Naive B cell (primary cell): ENCODE results near the gene MBLAC1. TPM values are rescaled to one million over a fixed set of nuclear protein-coding genes. Genes with fewer than 3 reads are reported as not detected.

ENCODE experiments used
- ATAC-seq, 2 donors: fragments of 150-1000 bp; cut with Tn5 transposase; 2 replicates each; pipeline ENCODE4 v1.10.0; 2021; ENCODE audit warnings: low read depth in 2 of 2, mild to moderate bottlenecking in 2 of 2, moderate library complexity in 2 of 2
- DNase-seq: peaks from one replicate; pipeline ENCODE4 v3.0.0; 2022
- H3K27ac Mint-ChIP-seq, 6 donors: one replicate each; pipeline ENCODE4 v1.8.0; 2020 to 2022; ENCODE audit warnings: mild to moderate bottlenecking in 6 of 6, mixed read lengths in 6 of 6, moderate library complexity in 5 of 6, inconsistent platforms in 2 of 6
- H3K27me3 Mint-ChIP-seq, 3 donors: one replicate each; pipeline ENCODE4 v1.8.0; 2021 to 2022; ENCODE audit warnings: mixed read lengths in 3 of 3, mild to moderate bottlenecking in 1 of 3
- H3K36me3 Mint-ChIP-seq, 2 donors: one replicate each; pipeline ENCODE4 v1.8.0; 2020 to 2022; ENCODE audit warnings: mixed read lengths in 2 of 2, inconsistent platforms in 1 of 2, mild to moderate bottlenecking in 1 of 2
- H3K4me1 Mint-ChIP-seq, 3 donors: one replicate each; pipeline ENCODE4 v1.8.0; 2020 to 2022; ENCODE audit warnings: mixed read lengths in 3 of 3, inconsistent platforms in 1 of 3, mild to moderate bottlenecking in 1 of 3, moderate library complexity in 1 of 3
- H3K4me3 Mint-ChIP-seq, 8 donors: one replicate each; pipeline ENCODE4 v1.8.0; 2020 to 2022; ENCODE audit warnings: mild to moderate bottlenecking in 8 of 8, mixed read lengths in 8 of 8, moderate library complexity in 8 of 8, inconsistent platforms in 2 of 8
- H3K9me3 Mint-ChIP-seq, 7 donors: one replicate each; pipeline ENCODE4 v1.8.0; 2020 to 2022; ENCODE audit warnings: mixed read lengths in 7 of 7, mild to moderate bottlenecking in 5 of 7, inconsistent platforms in 2 of 7, moderate library complexity in 1 of 7
- polyA plus RNA-seq, 6 donors: library from polyadenylated mRNA; unstranded; fragments of 300-500 nt; fragmentation: Illumina TruSeq; gene quantifications; one replicate each; pipeline ENCODE4 v1.2.3, GENCODE V29; 2021; ENCODE audit warnings: low read depth in 6 of 6

The MBLAC1 gene
- polyA plus RNA-seq, 6 donors from 2014 or later: 1.7 to 4.2 (median 2.4) TPM

- DNase-seq: no peak
These were observed 40.5 kb downstream of the MBLAC1 start for GRCh38 chr7:100166970-100167911.

DNA sequence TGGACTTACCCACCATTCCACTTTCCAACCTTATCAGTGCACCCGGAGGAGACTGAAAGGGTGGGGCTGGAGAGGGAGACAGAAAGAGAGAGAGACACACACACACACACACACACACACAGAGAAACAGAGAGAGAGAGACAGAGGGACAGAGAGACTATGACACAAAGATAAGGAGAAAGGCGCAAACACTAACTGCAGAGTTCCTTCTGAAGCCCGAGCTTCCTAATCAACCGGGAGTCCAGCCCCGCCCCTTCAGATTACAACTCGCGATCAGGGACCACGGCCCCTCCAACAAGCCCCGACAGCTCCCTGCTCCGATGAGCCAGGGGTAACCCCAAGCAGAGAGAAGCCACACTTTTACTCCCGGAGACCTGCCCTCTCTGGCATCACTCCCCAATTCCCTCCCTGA, 41.2 kb downstream of the MBLAC1 start:
- H3K9me3 Mint-ChIP-seq: no peaks in the 10 kb centered on the region
- peaks cover 43 to 51% (median 47%) of the 10 kb centered on the region in 3 donors for H3K27me3 Mint-ChIP-seq
- H3K4me1 Mint-ChIP-seq: peaks cover 41 to 53% (median 49%) of the 10 kb centered on the region in 3 donors
- peak overlapping the region in 2 of 6 donors; percentile 5 to 28 for H3K27ac Mint-ChIP-seq
- peak overlapping the region; percentile 70 to 84 (median 80) for H3K4me3 Mint-ChIP-seq
- no peaks in the 10 kb centered on the region for H3K36me3 Mint-ChIP-seq
- ATAC-seq (peak; percentile 13 to 16), DNase-seq (no peak)

More at GRCh38 chr7:100166970-100167911, 40.5 kb downstream of the MBLAC1 start:
- Mint-ChIP-seq H3K9me3 (no peaks in the 10 kb centered on the region), H3K27me3 (peaks cover 43 to 51% (median 47%) of the 10 kb centered on the region in 3 donors), H3K36me3 (no peaks in the 10 kb centered on the region), H3K27ac (peak overlapping the region in 1 of 6 donors; percentile 5), H3K4me3 (peak overlapping the region; percentile 6 to 84 (median 76)), H3K4me1 (peaks cover 41 to 56% (median 53%) of the 10 kb centered on the region in 3 donors)
- ATAC-seq: no peak

DNA sequence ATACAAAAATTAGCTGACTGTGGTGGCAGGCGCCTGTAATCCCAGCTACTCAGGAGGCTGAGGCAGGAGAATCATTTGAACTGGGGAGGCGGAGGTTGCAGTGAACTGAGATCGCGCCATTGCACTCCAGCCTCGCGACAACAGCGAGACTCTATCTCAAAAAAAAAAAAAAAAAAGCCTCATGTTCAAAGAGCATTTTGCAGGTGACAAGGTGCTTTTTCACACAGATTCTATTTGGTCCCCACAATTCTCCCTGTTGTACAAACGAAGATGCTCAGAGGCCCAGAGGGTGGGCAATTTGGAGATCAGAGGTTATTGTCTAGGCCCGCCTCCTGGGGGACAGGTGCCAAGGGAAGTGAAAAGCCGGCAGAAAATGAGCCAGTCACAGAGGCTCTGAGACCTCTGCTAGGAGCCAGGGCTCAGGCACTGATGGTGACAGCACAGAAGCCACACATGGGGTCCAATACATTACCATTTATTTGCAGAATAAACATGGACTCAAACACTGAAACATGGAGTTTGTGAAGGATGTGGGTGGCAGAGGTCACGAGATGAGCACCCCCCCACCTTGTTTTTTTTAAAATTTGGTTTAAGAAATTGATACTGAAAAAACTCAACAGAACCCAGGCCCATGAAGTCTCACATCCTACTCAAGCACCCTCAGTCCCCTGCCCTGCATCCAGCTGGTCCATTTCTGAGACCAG, 42.5 kb downstream of the MBLAC1 start:
- peak overlapping the region; percentile 1 to 84 (median 78) for H3K4me3 Mint-ChIP-seq
- H3K9me3 Mint-ChIP-seq: no peaks in the 10 kb centered on the region
- DNase-seq (no peak), ATAC-seq (no peak)
- peaks cover 43 to 51% (median 47%) of the 10 kb centered on the region in 3 donors for H3K27me3 Mint-ChIP-seq
- no peaks in the 10 kb centered on the region for H3K36me3 Mint-ChIP-seq
- H3K27ac Mint-ChIP-seq: no peak overlapping the region
- H3K4me1 Mint-ChIP-seq: peaks cover 38 to 53% (median 46%) of the 10 kb centered on the region in 3 donors

- Mint-ChIP-seq H3K27me3 (peaks cover 43 to 51% (median 47%) of the 10 kb centered on the region in 3 donors), H3K4me3 (peak overlapping the region; percentile 67 to 87 (median 75)), H3K36me3 (no peaks in the 10 kb centered on the region), H3K9me3 (no peaks in the 10 kb centered on the region), H3K27ac (peak overlapping the region in 4 of 6 donors; percentile 45 to 80 (median 52)), H3K4me1 (peaks cover 38 to 58% (median 49%) of the 10 kb centered on the region in 3 donors)
- ATAC-seq (no peak), DNase-seq (no peak)
These were observed 43.5 kb downstream of the MBLAC1 start for GRCh38 chr7:100170101-100170897.

GRCh38 chr7:100171087-100171681, 44.4 kb downstream of the MBLAC1 start:
- H3K36me3 Mint-ChIP-seq: no peaks in the 10 kb centered on the region
- peak; percentile 49 to 50 for ATAC-seq
- H3K27me3 Mint-ChIP-seq: peaks cover 39 to 44% (median 41%) of the 10 kb centered on the region in 3 donors

GRCh38 chr7:100171840-100172239, 45.1 kb downstream of the MBLAC1 start:
- ATAC-seq (peak in 1 of 2 donors; percentile 18), DNase-seq (no peak)
- Mint-ChIP-seq H3K9me3 (no peaks in the 10 kb centered on the region), H3K4me3 (peak overlapping the region; percentile 67 to 85 (median 82)), H3K4me1 (peaks cover 43 to 60% (median 57%) of the 10 kb centered on the region in 3 donors), H3K27me3 (peaks cover 32 to 38% (median 35%) of the 10 kb centered on the region in 3 donors), H3K36me3 (no peaks in the 10 kb centered on the region), H3K27ac (peak overlapping the region in 2 of 6 donors; percentile 19 to 52)

More at GRCh38 chr7:100171087-100171681, 44.4 kb downstream of the MBLAC1 start:
- peak; percentile 43 for DNase-seq
- H3K27ac Mint-ChIP-seq: no peak overlapping the region
- H3K4me3 Mint-ChIP-seq: peak overlapping the region; percentile 42 to 86 (median 75)
- H3K9me3 Mint-ChIP-seq: no peaks in the 10 kb centered on the region
- peaks cover 42 to 59% (median 53%) of the 10 kb centered on the region in 3 donors for H3K4me1 Mint-ChIP-seq

GRCh38 chr7:100173806-100174495, 47.2 kb downstream of the MBLAC1 start:
- H3K4me1 Mint-ChIP-seq: peaks cover 29 to 49% (median 46%) of the 10 kb centered on the region in 3 donors
- H3K27me3 Mint-ChIP-seq: peaks cover 11 to 17% (median 14%) of the 10 kb centered on the region in 3 donors
- no peak overlapping the region for H3K27ac Mint-ChIP-seq
- peaks cover 0 to 1% (median 0%) of the 10 kb centered on the region in 7 donors for H3K9me3 Mint-ChIP-seq
- no peak for ATAC-seq
- peak overlapping the region in 1 of 8 donors; percentile 41 for H3K4me3 Mint-ChIP-seq
- no peak for DNase-seq
- H3K36me3 Mint-ChIP-seq: no peaks in the 10 kb centered on the region

GRCh38 chr7:100174582-100174981, 47.8 kb downstream of the MBLAC1 start:
- Mint-ChIP-seq H3K36me3 (no peaks in the 10 kb centered on the region), H3K9me3 (peaks cover 0 to 1% (median 0%) of the 10 kb centered on the region in 7 donors), H3K27me3 (peaks cover 8 to 15% (median 13%) of the 10 kb centered on the region in 3 donors), H3K4me1 (peaks cover 29 to 48% (median 40%) of the 10 kb centered on the region in 3 donors), H3K4me3 (peak overlapping the region in 1 of 8 donors; percentile 45), H3K27ac (peak overlapping the region in 1 of 6 donors; percentile 71)
- ATAC-seq (no peak), DNase-seq (no peak)

DNA sequence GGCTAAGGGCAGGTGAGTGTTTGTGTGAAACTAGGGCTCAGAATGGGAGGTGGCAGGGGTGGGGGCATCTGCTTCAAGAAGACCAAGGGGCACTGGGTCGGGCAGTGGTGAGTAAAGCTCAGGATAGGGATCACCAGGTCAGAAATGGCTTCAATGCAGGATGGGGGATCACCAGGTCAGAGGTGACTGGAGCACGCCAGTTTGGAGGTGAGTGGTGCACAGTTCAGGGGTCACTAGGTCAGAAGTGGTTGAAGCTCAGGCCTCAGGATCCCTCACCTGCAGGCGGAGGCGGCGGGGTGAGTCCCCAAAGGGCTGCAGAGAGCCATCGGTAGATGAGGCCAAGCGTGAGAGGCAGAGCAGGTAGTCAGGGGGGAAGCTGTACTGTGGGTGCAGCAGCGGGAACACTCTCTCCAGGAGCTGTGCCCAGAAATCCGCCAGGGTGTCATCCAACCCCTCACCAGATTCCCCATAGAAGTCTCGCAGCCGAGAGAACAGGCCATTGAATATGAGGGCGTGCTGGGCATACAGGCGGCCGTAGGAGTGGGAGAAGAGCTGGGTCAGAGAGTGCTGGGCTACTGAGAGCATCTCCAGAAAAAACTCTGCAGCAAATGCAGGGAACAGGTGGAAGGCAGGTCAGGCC, 48.6 kb downstream of the MBLAC1 start:
- H3K4me3 Mint-ChIP-seq: peak overlapping the region in 7 of 8 donors; percentile 15 to 80 (median 75)
- H3K27me3 Mint-ChIP-seq: peaks cover 5 to 7% (median 6%) of the 10 kb centered on the region in 3 donors
- H3K4me1 Mint-ChIP-seq: peaks cover 28 to 45% (median 33%) of the 10 kb centered on the region in 3 donors
- peaks cover 0 to 1% (median 0%) of the 10 kb centered on the region in 7 donors for H3K9me3 Mint-ChIP-seq
- no peak for ATAC-seq
- no peaks in the 10 kb centered on the region for H3K36me3 Mint-ChIP-seq
- H3K27ac Mint-ChIP-seq: peak overlapping the region in 4 of 6 donors; percentile 10 to 84 (median 42)
- no peak for DNase-seq

- Mint-ChIP-seq H3K27me3 (no peaks in the 10 kb centered on the region), H3K4me3 (peak overlapping the region; percentile 73 to 94 (median 87)), H3K4me1 (peaks cover 27 to 47% (median 33%) of the 10 kb centered on the region in 3 donors), H3K27ac (peak overlapping the region; percentile 24 to 53 (median 43)), H3K36me3 (no peaks in the 10 kb centered on the region), H3K9me3 (peaks cover 0 to 1% (median 0%) of the 10 kb centered on the region in 7 donors)
- ATAC-seq: no peak
- DNase-seq: no peak
These were observed 49.6 kb downstream of the MBLAC1 start for GRCh38 chr7:100176096-100177044.
